ENCODE results near the gene PHF13.

The PHF13 gene

DNA sequence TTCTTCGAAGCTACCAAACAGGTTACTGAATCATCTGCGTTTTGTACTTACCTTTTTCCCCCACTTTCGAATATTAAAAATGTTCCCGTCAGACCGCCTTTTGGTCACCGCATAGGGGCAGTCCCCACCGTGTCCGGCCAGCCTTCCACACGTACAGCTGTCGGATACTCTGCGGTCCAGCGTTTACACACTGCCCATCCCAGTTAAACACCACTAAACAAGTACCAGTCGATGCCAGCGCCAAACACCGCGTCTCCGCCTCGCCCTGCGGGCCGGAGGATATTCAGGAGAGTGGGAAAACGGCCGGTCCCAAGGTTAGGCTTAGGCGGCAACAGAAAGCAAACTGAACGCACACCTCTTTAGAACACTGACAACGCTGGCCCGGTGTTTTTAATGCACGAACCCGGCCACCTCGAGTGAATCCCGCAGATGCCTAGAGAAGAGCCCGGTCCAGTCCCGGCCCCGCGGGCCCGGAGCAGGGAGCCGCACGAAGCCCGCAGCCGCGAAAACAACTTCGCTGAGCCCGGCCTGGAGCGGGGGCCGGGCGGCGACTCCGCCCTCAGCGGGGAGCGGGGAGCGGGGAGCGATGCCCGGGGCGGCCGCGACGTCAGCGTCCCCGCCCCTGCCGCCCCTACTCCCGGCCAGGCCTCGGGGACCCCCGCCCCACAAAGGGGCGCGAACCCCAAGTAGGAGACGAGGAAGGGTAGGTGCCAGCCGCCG lies 730 bp upstream of the PHF13 start:
- peaks cover 13% of the 10 kb centered on the region for H3K36me3 ChIP-seq (ENCODE audit: low read depth)
- H3K27ac ChIP-seq (ENCODE audit: poor library complexity, severe bottlenecking) = peak overlapping the region; percentile 71
- peaks cover 14% of the 10 kb centered on the region for H3K4me1 ChIP-seq (ENCODE audit: insufficient read depth, poor library complexity, severe bottlenecking)

DNA sequence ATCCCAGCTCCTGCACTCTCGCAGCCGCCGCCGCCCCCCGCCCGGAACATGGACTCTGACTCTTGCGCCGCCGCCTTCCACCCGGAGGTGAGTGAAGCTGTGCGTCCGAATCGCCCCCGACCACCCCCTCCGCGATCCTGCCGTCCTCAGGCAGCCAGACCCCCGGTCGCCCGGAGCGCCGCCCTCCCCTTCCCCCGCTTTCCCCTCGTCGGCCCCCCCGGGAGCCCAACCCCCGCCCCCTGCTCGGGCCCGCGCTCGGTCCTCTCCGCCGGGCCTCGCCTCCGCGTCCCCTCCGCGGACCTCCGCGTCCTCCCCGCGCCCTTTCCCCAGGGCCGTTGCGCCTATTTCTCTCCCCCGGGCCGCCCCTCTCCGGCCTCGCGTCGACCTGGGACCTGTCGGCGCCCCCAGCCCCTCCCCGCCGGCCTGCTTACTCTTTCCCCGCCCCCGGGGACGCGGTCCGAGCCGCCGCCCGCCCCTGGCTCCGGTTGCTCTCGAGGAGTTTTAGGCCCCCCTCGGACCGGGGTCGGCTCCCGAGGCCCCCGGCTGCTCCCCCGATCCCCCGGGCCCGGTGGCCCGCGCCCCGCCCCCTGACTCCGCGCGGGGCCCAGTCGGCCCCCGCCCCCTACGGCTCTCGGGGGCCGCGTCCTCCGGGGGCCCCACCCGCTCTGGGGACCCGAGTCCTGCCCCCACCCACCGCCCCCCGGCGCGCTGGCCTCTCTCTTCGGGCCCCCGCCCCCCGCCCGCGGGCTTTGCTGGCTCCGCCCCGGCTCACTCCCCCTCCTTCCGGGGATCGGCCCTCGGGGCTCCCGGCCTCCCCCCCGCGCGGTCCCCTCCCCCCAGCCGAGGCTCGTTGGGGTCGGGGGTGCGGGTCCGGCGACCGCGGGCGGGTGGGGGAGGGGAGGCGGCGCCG lies 743 bp downstream of the PHF13 start:
- Histone ChIP-seq H3K4me1 (ENCODE audit: insufficient read depth, poor library complexity, severe bottlenecking) (peaks cover 11% of the 10 kb centered on the region), H3K27me3 (ENCODE audit: insufficient read depth, poor library complexity, severe bottlenecking) (no peaks in the 10 kb centered on the region), H3K36me3 (ENCODE audit: low read depth) (peaks cover 18% of the 10 kb centered on the region), H3K4me3 (ENCODE audit: severe bottlenecking) (peak overlapping the region; percentile 57), H3K27ac (ENCODE audit: poor library complexity, severe bottlenecking) (peak overlapping the region; percentile 71), H3K9me3 (ENCODE audit: severe bottlenecking) (no peaks in the 10 kb centered on the region)
- DNase-seq (ENCODE audit: low spot score) = no peak
- 0 out of 3 replicates have a peak, but pooled peaks have one; percentile 0 for ATAC-seq (ENCODE audit: low read depth)
- TF ChIP-seq, protein P1, sequence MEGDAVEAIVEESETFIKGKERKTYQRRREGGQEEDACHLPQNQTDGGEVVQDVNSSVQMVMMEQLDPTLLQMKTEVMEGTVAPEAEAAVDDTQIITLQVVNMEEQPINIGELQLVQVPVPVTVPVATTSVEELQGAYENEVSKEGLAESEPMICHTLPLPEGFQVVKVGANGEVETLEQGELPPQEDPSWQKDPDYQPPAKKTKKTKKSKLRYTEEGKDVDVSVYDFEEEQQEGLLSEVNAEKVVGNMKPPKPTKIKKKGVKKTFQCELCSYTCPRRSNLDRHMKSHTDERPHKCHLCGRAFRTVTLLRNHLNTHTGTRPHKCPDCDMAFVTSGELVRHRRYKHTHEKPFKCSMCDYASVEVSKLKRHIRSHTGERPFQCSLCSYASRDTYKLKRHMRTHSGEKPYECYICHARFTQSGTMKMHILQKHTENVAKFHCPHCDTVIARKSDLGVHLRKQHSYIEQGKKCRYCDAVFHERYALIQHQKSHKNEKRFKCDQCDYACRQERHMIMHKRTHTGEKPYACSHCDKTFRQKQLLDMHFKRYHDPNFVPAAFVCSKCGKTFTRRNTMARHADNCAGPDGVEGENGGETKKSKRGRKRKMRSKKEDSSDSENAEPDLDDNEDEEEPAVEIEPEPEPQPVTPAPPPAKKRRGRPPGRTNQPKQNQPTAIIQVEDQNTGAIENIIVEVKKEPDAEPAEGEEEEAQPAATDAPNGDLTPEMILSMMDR (IDR thresholded peaks at IDR 0.05; ENCODE audit: poor library complexity, severe bottlenecking) = no peak

More for the DNA sequence above, 730 bp upstream of the PHF13 start:
- Histone ChIP-seq H3K27me3 (ENCODE audit: insufficient read depth, poor library complexity, severe bottlenecking) (no peaks in the 10 kb centered on the region), H3K9me3 (ENCODE audit: severe bottlenecking) (no peaks in the 10 kb centered on the region), H3K4me3 (ENCODE audit: severe bottlenecking) (peak overlapping the region; percentile 66)
- ATAC-seq (ENCODE audit: low read depth) (peak; percentile 40), DNase-seq (ENCODE audit: low spot score) (no peak)
- TF ChIP-seq, protein P1 (IDR thresholded peaks at IDR 0.05; ENCODE audit: poor library complexity, severe bottlenecking) = no peak

DNA sequence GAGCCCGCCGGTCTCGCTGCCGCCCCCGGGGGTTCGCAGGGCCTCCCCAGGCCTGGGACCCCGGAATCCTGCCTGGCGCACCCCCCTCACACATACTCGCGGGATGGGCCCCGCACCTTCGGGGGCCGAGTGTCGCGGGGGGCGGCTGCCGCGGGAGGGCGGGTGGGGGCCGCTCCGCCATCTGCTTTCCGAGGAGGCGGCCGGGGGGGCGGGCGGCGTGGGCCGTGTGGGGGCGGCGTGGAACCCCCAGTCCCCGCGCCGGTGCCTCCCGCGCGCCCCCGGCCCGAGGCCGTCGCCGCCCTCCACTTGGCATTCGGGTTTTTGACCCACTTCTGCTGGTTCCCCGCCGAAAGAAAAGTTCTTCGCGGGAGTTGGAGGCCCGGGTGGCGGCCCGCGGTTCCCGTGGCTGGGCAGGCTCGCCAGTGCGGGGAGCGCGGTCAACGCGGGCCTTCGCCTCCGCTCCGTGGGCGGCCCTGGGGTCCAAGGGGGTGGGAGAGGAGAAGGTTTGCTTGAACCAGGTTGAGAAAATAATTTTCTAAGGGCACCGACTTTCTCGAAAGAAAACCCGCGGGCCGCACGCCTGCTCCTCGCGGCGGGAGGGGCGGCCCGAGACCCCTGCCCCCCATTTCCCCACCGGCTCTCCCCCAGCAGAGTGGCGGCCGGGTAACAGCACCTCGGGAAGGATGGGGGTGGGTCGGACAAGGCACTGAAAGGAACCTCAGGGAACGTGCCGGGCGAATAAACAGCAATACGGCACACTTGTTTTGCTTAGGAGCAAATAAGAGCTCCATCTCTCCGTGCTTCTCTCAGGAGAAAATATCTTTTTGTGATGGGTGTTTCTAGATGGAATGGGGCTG lies 1.6 kb downstream of the PHF13 start:
- DNase-seq (ENCODE audit: low spot score) = no peak
- TF ChIP-seq, protein P1 (IDR thresholded peaks at IDR 0.05; ENCODE audit: poor library complexity, severe bottlenecking) = no peak
- ATAC-seq (ENCODE audit: low read depth) = no peak
- Histone ChIP-seq H3K4me3 (ENCODE audit: severe bottlenecking) (peak overlapping the region; percentile 57), H3K27ac (ENCODE audit: poor library complexity, severe bottlenecking) (peak overlapping the region; percentile 71), H3K27me3 (ENCODE audit: insufficient read depth, poor library complexity, severe bottlenecking) (no peaks in the 10 kb centered on the region), H3K36me3 (ENCODE audit: low read depth) (peaks cover 24% of the 10 kb centered on the region), H3K4me1 (ENCODE audit: insufficient read depth, poor library complexity, severe bottlenecking) (peaks cover 2% of the 10 kb centered on the region), H3K9me3 (ENCODE audit: severe bottlenecking) (no peaks in the 10 kb centered on the region)

DNA sequence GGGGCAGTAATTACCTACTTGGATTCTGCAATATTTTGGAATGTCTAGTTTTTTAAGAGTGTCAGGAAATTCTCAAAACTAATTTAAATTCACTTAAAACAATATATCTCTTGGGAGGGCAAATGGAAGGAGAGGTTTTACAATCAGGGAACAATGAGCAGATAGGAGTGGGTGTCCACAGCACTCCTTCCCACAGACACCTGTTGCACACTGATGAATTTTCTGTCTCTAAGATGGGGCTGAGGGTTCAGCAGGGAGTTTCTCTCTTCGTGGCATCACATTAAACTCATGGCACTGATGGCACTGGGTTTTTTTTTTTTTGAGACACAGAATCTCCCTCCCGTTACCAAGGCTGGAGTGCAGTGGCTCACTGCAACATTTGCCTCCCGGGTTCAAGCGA lies 5.5 kb downstream of the PHF13 start:
- no peaks in the 10 kb centered on the region for H3K4me1 ChIP-seq (ENCODE audit: insufficient read depth, poor library complexity, severe bottlenecking)
- H3K36me3 ChIP-seq (ENCODE audit: low read depth) = peaks cover 58% of the 10 kb centered on the region
- H3K9me3 ChIP-seq (ENCODE audit: severe bottlenecking) = no peaks in the 10 kb centered on the region
- H3K27me3 ChIP-seq (ENCODE audit: insufficient read depth, poor library complexity, severe bottlenecking) = no peaks in the 10 kb centered on the region
- H3K4me3 ChIP-seq (ENCODE audit: severe bottlenecking) = no peak overlapping the region
- ATAC-seq (ENCODE audit: low read depth) (no peak), DNase-seq (ENCODE audit: low spot score) (no peak)
- TF ChIP-seq, protein P1 (IDR thresholded peaks at IDR 0.05; ENCODE audit: poor library complexity, severe bottlenecking) = no peak
- no peak overlapping the region for H3K27ac ChIP-seq (ENCODE audit: poor library complexity, severe bottlenecking)

Data from RWPE2 (cell line).